GM12878 (cell line): Measurements from ENCODE around the gene OLFML2B. TPM values are rescaled to one million over a fixed set of nuclear protein-coding genes. Genes with fewer than 3 reads are reported as not detected.

Source experiments
- ATAC-seq: fragments of 200-7000 bp; cut with Tn5 transposase; 3 replicates; pipeline ENCODE4 v1.9.1; 2020; ENCODE audit warnings: mild to moderate bottlenecking, moderate library complexity
- BruUV-seq: library from RNA; stranded (reverse); fragments of 400-500 nt; replicated peaks from 2 replicates; lab custom pipeline; 2021; lab: Mats Ljungman, UMichigan
- CTCF ChIA-PET: fragments of 300-600 bp; sonication (Branson Sonifier 250); formaldehyde crosslinking; extraction: SDS; loops from one replicate; lab custom pipeline; 2021; ENCODE audit warnings: inconsistent platforms; lab: Yijun Ruan, JAX
- POLR2A ChIA-PET: fragments of 350-600 bp; formaldehyde crosslinking; extraction: SDS; loops from one replicate; lab custom pipeline; 2021; ENCODE audit warnings: inconsistent platforms; lab: Charles Lee
- RAD21 ChIA-PET: fragments of 300-600 bp; sonication (Branson Sonifier 250); formaldehyde crosslinking; loops from one replicate; lab custom pipeline; 2023; ENCODE audit warnings: antibody characterized with exemption; ENCODE audit not compliant: unreplicated experiment; lab: Charles Lee
- SMC1A ChIA-PET: fragments of 300-600 bp; sonication (Branson Sonifier 250); formaldehyde crosslinking; loops from one replicate; lab custom pipeline; 2023; ENCODE audit not compliant: unreplicated experiment, uncharacterized antibody; lab: Charles Lee
- DNase-seq: peaks from one replicate; pipeline ENCODE4 v3.0.0-alpha.2; 2011; ENCODE audit warnings: low read depth, low spot score
- FAIRE-seq: peaks from 3 replicates; lab custom pipeline; 2011; peaks lifted over from hg19 to GRCh38; lab: Jason Lieb, UNC
- H2AFZ ChIP-seq: 2 replicates; pipeline ENCODE4 v1.6.0; 2011; ENCODE audit warnings: low read depth, low read length, control low read depth; ENCODE audit not compliant: control insufficient read depth
- H3K27ac ChIP-seq: 2 replicates; pipeline ENCODE4 v1.5.1; 2011; ENCODE audit warnings: control low read depth; ENCODE audit not compliant: control insufficient read depth, insufficient read depth
- H3K27me3 ChIP-seq, 2 experiments: replicated peaks in 1 of 2; 2 replicates each; pipeline versions ENCODE4 v1.6.0 to v1.6.1; 2011; ENCODE audit warnings: low read length in 1 of 2; ENCODE audit not compliant: control insufficient read depth in 2 of 2, insufficient read depth in 2 of 2
- H3K36me3 ChIP-seq, 2 experiments: 2 replicates each; pipeline ENCODE4 v1.5.1; 2011; ENCODE audit warnings: low read length in 1 of 2; ENCODE audit not compliant: control insufficient read depth in 2 of 2, insufficient read depth in 2 of 2
- H3K4me1 ChIP-seq: 2 replicates; pipeline ENCODE4 v1.6.1; 2011; ENCODE audit warnings: mild to moderate bottlenecking, low read length, moderate library complexity, mixed read lengths; ENCODE audit not compliant: control insufficient read depth, insufficient read depth
- H3K4me2 ChIP-seq: 2 replicates; pipeline ENCODE4 v1.6.0; 2011; ENCODE audit warnings: control low read depth; ENCODE audit not compliant: control insufficient read depth, insufficient read depth
- H3K4me3 ChIP-seq: fragments of 200-600 bp; sonication (generic); 2 replicates; pipeline ENCODE4 v1.5.1; 2016
- H3K79me2 ChIP-seq: 2 replicates; pipeline ENCODE4 v1.6.0; 2011; ENCODE audit warnings: low read length; ENCODE audit not compliant: control insufficient read depth, insufficient read depth
- H3K9ac ChIP-seq: 2 replicates; pipeline ENCODE4 v1.8.0; 2011; ENCODE audit warnings: low read length, control low read depth, mixed read lengths; ENCODE audit not compliant: control insufficient read depth, insufficient read depth
- H3K9me3 ChIP-seq: replicated peaks from 3 replicates; pipeline ENCODE4 v1.5.1; 2011; ENCODE audit warnings: mild to moderate bottlenecking, low read length; ENCODE audit not compliant: control insufficient read depth, insufficient read depth
- H4K20me1 ChIP-seq: 2 replicates; pipeline ENCODE4 v1.6.0; 2011; ENCODE audit not compliant: control insufficient read depth, insufficient read depth
- CREM ChIP-seq: IDR thresholded peaks from 2 replicates; pipeline ENCODE4 v1.6.1; 2014; ENCODE audit warnings: antibody characterized with exemption, low read depth
- FOS ChIP-seq: IDR thresholded peaks from 3 replicates; pipeline ENCODE4 v1.6.1; 2011; ENCODE audit warnings: borderline replicate concordance; ENCODE audit not compliant: insufficient read length; ENCODE audit errors: extremely low read depth
- PAX8 ChIP-seq: fragments of 450-650 bp; IDR thresholded peaks from 2 replicates; pipeline ENCODE4 v1.6.1; 2017; ENCODE audit warnings: mild to moderate bottlenecking, moderate library complexity
- RAD51 ChIP-seq: fragments of 450-650 bp; IDR thresholded peaks from 2 replicates; pipeline ENCODE4 v1.6.1; 2016; ENCODE audit warnings: moderate library complexity, mild to moderate bottlenecking, inconsistent platforms
- RCOR1 ChIP-seq: conservative IDR thresholded peaks from 2 replicates; pipeline ENCODE4 v1.6.1; 2012; ENCODE audit warnings: low read depth, low read length, improper control_type of control experiment
- SREBF1 ChIP-seq: IDR thresholded peaks from 2 replicates; pipeline ENCODE4 v1.6.1; 2012; ENCODE audit warnings: mild to moderate bottlenecking, low read length
- SRF ChIP-seq, 2 experiments: IDR thresholded peaks; 2 replicates each; pipeline ENCODE4 v1.6.1; 2011; ENCODE audit warnings: low read depth in 2 of 2, low read length in 2 of 2, mild to moderate bottlenecking in 1 of 2, moderate library complexity in 1 of 2
- WRNIP1 ChIP-seq: IDR thresholded peaks from 2 replicates; pipeline ENCODE4 v1.6.1; 2011; ENCODE audit warnings: low read depth, low read length, improper control_type of control experiment, borderline replicate concordance
- YBX1 ChIP-seq: fragments of 450-650 bp; IDR thresholded peaks from 2 replicates; pipeline ENCODE4 v1.6.1; 2016; ENCODE audit warnings: antibody characterized with exemption
- WGBS: methylation state at CpG from one replicate; pipeline ENCODE4 v1.1.6; 2016; ENCODE audit warnings: low lambda C conversion rate; ENCODE audit not compliant: insufficient replicate concordance, insufficient coverage; ENCODE audit errors: missing lambda C conversion rate; 5-methylcytosine and 5-hydroxymethylcytosine counted together
- in situ Hi-C: fragments of 300-500 bp; cut with MboI; formaldehyde crosslinking; loops from 9 replicates; pipeline ENCODE4 v1.14.3; 2018; ENCODE audit warnings: mixed read lengths
- intact Hi-C: fragments of 100-400 bp; cut with micrococcal nuclease; formaldehyde crosslinking; loops from one replicate; pipeline ENCODE4 v1.14.2; 2022; ENCODE audit not compliant: unreplicated experiment
- polyA plus RNA-seq, 11 experiments: library from polyadenylated mRNA; depleted of rRNA in 4 of 11; unstranded in 6 of 11; stranded (reverse) in 5 of 11; fragments of >200 nt; fragmentation: Nextera tagmentation in 4 of 11; fragmentation: Illumina TruSeq in 1 of 11; extraction: Ambion mirVana in 4 of 11; extraction: Trizol in 1 of 11; gene quantifications; 1 replicate in 1 of 11; 2 replicates in 10 of 11; pipeline versions ENCODE4 v1.2.1 to v1.2.3, GENCODE V29; 2011 to 2016; ENCODE audit warnings: inconsistent platforms in 2 of 11, missing spikeins in 2 of 11, low read depth in 1 of 11
- total RNA-seq, 4 experiments: library from RNA; depleted of rRNA in 3 of 4; stranded (reverse); fragments of >200 nt in 3 of 4; fragmentation: Illumina TruSeq in 1 of 4; extraction: Trizol in 1 of 4; gene quantifications; 2 replicates each; pipeline versions ENCODE4 v1.2.1 to v1.2.3, GENCODE V29; 2013 to 2021
- TF ChIP-seq, protein P1 (sequence below): IDR thresholded peaks from 2 replicates; pipeline ENCODE4 v1.6.1; 2011; ENCODE audit warnings: low read depth, mild to moderate bottlenecking, low read length, moderate library complexity, borderline replicate concordance; ENCODE audit errors: extremely low read depth
- TF ChIP-seq, protein P2 (sequence below): fragments of 450-650 bp; IDR thresholded peaks from 2 replicates; pipeline ENCODE4 v1.6.1; 2018; ENCODE audit warnings: borderline replicate concordance, mild to moderate bottlenecking; ENCODE audit not compliant: partially characterized antibody

Gene OLFML2B
- total and polyA plus RNA-seq, 10 of the 15 experiments (the other 5 are each of a cell fraction or from before 2014, with no cell fraction given), result not detected

GRCh38 chr1:161988413-161988812, 35.3 kb downstream of the OLFML2B start:
- in situ Hi-C loops, result no loop called here
- no peak for FAIRE-seq
- intact Hi-C loops, result no loop called here

More at GRCh38 chr1:161988413-161988812, 35.3 kb downstream of the OLFML2B start:
- no peak for TF ChIP-seq WRNIP1
- TF ChIP-seq, protein P1, sequence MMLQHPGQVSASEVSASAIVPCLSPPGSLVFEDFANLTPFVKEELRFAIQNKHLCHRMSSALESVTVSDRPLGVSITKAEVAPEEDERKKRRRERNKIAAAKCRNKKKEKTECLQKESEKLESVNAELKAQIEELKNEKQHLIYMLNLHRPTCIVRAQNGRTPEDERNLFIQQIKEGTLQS, result no peak
- TF ChIP-seq RCOR1, result no peak
- TF ChIP-seq RAD51, result no peak
- no peak for TF ChIP-seq CREM
- TF ChIP-seq SRF (IDR thresholded peaks at IDR 0.05; ENCODE audit: low read depth in 2 of 2, low read length in 2 of 2), result no peak
- no peak for TF ChIP-seq YBX1
- TF ChIP-seq, protein P2, sequence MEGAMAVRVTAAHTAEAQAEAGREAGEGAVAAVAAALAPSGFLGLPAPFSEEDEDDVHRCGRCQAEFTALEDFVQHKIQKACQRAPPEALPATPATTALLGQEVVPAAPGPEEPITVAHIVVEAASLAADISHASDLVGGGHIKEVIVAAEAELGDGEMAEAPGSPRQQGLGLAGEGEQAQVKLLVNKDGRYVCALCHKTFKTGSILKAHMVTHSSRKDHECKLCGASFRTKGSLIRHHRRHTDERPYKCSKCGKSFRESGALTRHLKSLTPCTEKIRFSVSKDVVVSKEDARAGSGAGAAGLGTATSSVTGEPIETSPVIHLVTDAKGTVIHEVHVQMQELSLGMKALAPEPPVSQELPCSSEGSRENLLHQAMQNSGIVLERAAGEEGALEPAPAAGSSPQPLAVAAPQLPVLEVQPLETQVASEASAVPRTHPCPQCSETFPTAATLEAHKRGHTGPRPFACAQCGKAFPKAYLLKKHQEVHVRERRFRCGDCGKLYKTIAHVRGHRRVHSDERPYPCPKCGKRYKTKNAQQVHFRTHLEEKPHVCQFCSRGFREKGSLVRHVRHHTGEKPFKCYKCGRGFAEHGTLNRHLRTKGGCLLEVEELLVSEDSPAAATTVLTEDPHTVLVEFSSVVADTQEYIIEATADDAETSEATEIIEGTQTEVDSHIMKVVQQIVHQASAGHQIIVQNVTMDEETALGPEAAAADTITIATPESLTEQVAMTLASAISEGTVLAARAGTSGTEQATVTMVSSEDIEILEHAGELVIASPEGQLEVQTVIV, result no peak
- TF ChIP-seq SREBF1, result no peak
- TF ChIP-seq PAX8, result no peak
- TF ChIP-seq FOS, result no peak
- H3K9ac ChIP-seq, result no peak overlapping the region
- no peak overlapping the region for H2AFZ ChIP-seq
- no peaks in the 10 kb centered on the region for H4K20me1 ChIP-seq
- ChIA-PET RAD21 (no interaction called here), SMC1A (interaction anchor here (0.6 kb wide), 1 partner anchor 832 kb away, joined by 4 read pairs; no protein-coding TSS in a partner anchor), POLR2A (no interaction called here), CTCF (no interaction called here)
- 17% methylated on average over 5 of the region's 5 CpGs for WGBS
- DNase-seq (no peak), ATAC-seq (no peak)
- no peak overlapping the region for H3K4me3 ChIP-seq
- no peaks in the 10 kb centered on the region; the same call in 2 of the 3 replicates for H3K9me3 ChIP-seq
- no TSS peak for BruUV-seq
- no peaks in the 10 kb centered on the region for H3K4me1 ChIP-seq
- no peak overlapping the region for H3K4me2 ChIP-seq
- H3K27me3 ChIP-seq, result peaks cover 0 to 1% of the 10 kb centered on the region in 2 experiments; a peak in 2 of 4 replicates
- no peaks in the 10 kb centered on the region for H3K79me2 ChIP-seq
- no peaks in the 10 kb centered on the region for H3K36me3 ChIP-seq
- H3K27ac ChIP-seq, result no peak overlapping the region
